NCI-H774 (cell line): Measurements from ENCODE around the gene AP2A2.
A peak's percentile ranks its signal among the peaks of the same experiment; 100 is the strongest.

Source experiments
- DNase-seq: peaks from one replicate; lab custom pipeline; 2025; lab: John Stamatoyannopoulos, UW

The AP2A2 gene

DNA sequence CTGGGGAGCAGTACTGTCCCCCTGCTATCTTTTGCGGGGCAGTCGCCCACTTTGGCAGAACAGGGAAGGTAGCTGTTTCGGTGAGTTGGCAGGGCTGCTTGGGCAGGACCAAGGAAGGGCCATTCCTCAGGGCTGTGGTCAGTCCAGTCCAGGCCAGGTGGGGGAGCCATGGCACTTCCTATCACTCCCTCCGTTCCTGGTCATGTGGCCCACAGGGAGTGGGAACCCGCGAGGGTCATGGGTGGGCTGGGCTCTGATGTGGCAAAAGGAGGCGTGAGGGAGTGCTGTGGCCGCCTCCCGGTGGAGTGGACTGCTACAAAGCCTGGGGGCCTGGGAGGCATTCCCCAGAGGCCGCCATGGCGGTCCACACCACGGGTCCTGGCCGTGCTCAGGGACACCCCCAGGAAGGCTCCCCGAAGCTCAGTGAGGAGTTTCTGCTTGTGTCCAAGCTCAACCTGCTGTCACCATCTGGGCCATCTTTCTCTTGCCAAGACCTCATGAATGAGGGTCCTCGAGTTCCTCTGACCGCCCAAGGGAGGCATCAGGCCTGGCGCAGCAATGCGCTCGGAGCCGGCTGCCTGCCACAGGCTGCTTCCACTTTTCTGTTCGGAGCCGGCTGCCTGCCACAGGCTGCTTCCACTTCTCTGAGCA is 27.0 kb upstream of the AP2A2 start:
- DNase-seq, result no peak

DNA sequence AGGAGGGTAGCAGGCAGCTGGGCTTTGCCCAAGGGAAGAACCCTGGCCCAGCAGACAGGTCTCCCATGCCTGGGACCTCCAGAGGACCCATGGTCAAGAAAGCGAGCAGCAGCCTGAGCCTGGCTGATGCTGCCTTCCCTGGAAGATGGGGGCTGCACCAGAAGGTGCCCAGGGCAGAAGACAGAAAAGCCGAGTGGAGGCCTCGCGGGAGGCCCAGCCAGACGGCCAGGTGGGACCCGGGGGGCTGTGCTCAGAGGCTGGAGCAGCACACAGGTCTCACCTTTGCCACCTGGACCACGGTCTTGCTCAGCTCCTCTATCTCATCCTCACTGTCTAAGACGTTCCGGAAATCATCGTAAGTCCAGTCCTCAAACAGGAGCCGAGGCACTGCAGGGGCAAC is 25.9 kb upstream of the AP2A2 start:
- DNase-seq, result no peak

DNA sequence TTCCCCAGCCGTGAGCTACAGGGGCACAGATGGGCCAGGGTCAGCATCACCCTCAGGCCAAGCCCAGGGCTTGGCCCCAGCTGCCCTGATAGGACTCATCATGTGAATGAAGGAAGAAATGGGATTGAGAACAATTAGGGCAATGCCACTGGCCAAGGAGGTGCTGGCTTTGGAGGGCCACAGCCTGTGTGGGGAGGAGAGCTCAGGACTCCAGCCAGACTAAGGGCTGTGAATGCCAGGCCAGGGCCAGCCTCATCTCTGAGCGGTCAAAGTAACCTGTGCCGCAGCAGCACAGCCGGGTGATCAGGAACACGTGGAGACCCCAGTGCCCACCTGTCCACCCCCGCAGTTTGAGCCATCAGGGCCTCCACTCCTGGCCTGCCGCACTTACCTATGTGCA is 25.1 kb upstream of the AP2A2 start:
- DNase-seq, result no peak

DNA sequence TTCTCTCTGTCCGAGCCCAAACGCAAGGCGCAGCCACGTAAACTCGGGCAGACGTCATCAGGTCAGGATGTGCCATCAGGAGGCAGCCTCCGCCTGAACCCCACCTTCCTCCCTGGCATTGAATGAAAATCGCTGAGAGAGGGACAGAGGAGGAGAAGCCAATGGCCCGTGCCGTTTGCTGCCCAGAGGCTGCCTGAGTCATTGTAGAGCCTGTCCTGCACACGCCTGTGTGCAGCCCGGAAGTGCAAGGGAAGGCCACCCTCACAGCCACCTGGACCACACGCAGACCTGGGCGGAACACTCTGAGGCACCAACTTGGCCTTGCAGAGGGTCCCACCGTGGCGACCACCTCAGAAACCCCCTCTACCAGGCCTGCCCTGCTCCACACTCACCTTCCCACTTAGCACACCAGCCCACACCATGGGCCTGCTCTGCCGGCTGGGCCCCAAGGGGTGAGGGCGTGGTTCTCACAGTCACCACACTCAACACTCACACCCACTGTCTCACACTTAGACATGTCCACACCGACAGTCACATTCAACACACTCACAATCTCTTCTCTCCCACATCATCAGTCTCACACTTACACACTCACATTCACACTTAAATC is 24.1 kb upstream of the AP2A2 start:
- no peak for DNase-seq

DNA sequence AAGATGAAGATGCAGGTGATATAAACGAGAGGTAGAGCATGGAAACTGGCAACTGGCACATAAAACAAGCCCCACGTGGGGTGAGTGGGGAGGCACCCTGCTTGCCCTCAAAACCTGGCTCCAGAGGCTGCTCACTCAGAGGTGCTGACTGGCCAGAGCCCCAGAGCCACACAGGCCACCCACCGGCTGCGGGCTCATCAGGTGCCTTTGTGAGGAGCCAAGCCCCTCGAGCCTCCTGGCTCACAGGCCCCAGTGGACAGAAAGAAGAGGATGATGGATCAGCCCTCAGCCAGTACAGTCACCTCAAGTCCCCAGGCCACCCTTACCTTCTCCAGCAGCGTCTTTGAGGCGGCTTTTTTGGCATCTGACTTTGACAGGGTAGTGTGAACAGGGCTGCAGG is 21.3 kb upstream of the AP2A2 start:
- DNase-seq, result no peak

DNA sequence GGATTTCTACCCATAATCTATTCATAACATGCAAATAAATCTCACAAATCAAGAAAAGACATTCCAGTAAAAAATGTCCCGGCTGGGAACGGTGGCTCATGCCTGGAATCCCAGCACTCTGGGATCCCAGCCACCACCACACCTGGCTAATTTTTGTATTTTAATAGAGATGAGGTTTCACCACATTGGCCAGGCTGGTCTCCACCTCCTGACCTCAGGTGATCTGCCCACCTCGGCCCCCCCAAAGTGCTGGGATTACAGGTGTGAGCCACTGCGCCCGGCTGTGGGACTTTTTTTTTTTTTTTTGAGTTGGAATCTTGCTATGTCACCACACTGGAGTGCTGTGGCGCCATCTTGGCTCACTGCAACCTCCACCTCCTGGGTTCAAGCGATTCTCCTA is 19.7 kb upstream of the AP2A2 start:
- no peak for DNase-seq

DNA sequence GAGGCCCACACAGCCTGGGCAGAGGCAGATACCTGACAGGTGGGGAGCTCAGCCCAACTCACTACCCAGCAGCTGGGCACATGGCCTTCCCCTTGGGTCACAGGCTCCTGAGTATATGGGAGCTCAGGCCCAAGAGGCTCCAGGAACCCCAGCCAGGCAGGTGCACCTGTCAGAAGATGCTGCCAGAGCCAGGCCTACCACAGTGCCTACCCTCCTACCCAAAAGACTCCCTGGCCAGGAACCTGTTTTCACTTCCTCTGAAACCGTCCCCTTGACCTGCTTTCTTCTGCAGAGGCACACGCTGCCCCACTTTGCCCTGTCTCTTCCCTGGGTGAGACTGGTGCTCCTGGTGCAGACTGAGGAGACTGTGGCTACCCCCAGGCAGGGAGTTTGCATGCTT is 18.0 kb upstream of the AP2A2 start:
- no peak for DNase-seq

DNA sequence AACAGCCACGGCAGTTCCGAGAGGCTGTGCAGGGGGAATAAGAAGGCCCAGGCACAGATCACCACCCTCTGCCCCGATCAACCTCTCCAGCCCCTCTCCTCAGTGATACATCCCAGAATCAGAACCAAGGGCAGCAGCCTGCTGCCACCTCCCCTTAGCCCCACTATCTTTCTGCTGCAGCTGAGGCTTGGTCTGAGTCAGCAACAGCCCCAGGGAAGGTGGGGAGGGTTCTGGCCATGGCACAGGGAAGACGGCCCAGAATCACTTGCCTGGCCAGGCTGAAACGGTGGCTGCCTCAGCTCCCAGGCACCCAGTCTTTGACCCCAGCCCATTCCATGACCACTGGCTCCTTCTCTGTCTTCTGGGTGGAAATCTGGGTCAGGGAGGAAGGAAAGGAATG is 17.4 kb upstream of the AP2A2 start:
- DNase-seq, result no peak

DNA sequence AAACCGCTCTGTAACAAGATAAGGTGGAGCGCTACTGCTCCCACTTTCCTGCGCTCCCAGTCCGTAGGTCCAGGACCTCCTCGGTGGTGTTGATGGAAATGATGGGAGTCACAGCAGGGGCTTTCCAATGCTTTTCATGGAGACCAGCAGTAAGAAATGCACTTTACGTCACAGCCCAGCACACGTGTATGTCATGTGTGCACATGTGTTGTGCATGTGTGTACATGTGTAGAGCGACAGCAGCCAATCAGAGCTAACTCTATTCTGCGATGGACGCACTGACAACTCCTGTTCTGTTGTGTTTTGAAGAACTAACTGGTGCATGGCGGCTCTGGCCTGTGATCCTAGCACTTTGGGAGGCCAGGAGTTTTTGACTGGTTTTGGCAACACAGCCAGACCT is 16.3 kb upstream of the AP2A2 start:
- no peak for DNase-seq

DNA sequence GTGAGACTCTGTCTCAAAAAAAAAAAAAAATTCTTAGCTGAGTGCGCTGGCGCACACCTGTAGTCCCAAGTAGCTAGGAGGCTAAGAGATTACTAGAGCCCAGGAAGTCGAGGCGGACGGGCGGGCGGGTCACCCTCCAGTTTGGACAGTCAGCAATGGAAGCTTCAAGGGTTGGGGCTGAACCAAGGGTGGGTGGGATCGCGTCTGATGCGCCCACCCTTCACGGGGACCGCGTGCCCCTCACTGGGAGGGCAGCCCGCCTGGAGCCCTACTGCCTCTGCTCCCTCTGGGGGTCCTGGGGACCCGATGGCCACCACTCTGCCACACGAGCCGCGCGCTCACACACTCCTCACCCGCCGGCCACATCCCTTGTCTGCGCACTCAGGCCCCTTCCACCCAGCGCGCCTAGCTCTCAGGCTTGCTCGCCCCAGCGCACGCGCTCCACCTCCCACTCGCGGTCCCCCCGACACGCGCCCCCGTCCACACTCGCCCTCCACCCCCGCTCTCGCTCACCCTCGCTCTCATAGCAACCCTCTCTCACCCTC is 15.6 kb upstream of the AP2A2 start:
- DNase-seq, result no peak

DNA sequence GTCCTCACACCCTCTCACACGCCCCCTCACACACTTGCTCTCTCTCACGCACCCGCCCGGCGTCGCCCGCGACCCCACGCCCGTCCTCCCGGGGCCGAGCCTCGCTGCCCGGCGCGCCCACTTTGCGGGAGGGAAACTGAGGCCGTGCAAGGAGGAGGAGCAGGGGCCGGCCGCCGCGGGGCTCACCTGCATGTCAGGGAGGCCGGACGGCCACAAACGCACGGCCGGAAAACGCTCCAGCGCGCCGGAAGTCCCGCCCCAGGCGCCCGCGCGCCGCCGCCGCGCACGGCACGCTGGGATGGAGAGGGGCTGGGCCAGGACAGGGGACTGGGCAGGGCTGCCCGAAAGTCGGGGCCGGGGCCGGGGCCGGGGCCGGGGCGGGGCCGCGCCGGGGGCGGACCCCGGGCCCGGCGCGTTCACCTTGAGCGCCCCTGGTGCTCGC is 15.1 kb upstream of the AP2A2 start, which contains the start of gene CHID1:
Gene CHID1 (minus strand): TSS at position 222 of the 442 bp plus-strand sequence. CDS start 5,994 bp downstream, outside the sequence.
- DNase-seq, result peak; percentile 79

DNA sequence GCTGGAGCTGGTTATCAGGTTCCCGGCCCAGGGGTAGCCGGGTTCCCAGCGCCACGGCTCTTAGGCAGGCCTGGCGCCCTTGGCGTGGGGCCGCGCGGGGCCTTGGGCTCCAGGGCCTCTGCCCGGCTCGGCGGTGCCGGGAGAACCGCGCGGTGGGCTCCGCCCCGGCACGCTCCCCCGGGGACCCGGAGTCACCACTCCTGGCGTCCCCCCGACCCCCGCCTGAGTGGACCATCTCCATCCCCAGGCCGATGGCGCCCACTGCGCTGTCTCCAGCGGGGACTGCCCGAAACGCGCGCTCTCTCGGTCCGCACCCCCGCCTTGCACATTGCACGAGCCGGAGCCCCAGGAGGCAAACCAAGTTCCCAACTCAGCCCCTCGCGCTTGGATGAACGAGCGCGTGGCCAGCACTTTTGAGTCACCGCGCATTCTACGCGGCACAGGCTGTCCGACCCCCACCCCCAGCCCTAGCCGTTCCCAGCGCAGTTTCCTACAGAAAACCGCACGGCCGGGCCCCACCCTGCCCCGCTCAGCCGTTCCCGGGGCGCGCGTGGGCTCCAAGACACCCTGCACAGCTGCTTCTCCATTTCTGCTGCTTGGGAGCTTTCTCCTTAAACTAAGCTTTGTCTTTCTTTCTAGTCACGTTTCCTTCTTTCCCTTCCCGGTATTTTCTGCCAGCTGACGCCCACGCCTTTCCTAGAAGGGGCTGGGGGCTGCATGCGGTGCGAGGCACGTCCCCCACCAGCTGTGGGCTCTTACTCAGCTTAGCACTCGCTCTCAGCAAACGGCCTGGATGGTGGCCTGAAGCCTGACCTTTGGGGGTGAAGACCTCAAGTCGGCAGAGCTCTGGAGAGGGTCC is 14.4 kb upstream of the AP2A2 start:
- no peak for DNase-seq

DNA sequence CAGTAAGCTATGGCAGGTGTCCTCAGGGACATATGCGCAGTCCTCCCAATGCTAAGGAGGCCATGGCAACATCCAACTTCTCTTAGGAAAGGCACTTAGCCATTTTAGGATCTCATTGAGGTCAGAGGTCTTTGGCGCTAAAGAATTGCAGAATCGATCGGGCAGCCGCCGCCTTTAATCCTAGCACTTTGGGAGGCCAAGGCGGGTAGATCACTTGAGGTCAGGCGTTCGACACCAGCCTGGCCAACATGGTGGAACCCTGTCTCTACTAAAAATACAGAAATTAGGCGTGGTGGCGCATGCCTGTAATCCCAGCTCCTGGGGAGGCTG is 13.8 kb upstream of the AP2A2 start:
- DNase-seq, result no peak

DNA sequence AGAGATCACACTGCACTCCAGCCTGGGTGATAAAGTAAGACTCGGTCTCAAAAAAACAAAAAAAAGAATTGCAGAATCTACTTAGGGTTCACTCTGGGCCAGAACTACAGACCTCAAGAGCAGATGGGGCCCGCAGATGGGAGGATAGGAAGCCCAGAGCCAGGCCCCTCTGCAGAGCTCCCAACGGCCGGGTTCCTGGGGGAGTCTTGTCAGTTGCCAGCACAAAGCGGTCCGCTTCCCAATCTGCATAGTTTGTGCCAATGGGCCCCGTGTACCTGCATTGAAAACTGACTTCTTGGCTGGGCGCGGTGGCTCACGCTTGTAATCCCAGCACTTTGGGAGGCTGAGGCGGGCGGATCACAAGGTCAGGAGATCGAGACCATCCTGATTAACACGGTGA is 13.4 kb upstream of the AP2A2 start:
- DNase-seq, result no peak

DNA sequence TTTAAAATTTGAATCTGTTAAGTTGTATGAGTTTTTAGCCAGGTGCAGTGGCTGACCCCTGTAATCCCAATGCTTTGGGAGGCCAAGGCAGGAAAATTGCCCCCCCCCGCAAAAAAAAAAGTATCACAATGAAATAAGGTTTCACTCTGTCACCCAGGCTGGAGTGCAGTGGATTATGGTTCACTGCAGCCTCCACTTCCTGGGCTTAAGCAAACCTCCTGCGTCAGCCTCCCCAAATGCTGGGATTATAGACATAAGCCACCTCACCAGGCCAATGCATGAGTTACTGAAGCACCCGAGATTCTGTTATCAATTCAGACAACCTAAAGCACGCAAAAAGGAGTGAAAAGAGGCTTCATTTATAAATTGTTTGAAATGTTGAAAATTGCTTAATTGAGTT is 12.6 kb upstream of the AP2A2 start:
- no peak for DNase-seq

DNA sequence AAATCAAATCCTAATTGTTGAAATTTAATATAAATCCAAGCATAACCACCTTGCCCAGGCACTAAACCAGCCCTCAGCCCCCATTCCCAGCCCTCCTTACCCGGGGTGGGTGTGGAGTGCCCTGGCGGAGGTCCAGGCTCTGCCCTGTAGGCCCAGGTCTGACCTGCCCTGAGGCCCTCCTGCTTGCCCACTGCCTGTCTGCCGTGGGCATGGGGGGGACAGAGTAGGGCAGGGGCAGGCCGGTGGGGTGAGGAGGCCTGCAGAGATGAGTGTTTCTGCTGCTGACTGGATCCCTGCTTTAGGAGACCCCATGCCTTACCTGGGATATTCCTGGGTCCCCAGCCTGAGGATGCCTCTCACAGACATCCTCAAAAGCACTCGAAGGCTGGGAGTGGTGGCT is 11.5 kb upstream of the AP2A2 start:
- DNase-seq, result no peak

DNA sequence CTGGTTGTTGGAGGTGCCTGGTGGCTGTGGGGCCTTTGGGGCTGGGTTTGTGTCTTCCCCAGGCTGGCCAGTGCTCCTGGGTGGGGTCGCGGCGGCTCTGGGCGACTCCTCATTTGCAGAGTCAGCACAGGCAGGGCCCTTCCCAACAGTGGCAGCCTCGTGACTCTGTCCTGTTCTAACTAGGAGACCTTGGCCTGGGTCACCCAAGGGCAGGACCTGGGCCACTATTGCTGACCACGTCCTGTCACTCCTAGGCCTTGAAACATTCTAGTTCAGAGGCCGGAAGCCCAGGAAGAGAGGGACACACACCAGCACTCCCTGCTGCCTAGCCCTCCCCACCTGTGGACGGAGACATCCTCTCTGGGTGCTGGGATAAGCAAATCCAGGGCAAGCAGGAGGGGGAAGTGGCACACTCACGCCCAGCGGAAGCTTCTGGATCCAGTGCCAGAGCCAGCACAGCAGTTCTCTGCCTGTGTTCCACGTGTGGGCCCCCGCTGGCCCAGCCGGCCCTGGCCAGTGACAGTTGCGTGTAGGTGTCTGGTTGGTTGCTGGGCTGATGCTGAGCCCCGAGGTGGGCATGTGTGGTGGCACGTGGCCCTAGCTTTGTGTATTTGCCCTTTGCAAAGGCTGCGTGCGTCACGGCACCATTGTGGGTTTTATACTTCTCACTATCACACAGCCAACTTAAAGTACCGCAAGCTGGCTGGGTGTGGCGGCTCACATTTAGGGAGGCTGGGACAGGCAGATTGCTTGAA is 10.7 kb upstream of the AP2A2 start:
- DNase-seq, result no peak

DNA sequence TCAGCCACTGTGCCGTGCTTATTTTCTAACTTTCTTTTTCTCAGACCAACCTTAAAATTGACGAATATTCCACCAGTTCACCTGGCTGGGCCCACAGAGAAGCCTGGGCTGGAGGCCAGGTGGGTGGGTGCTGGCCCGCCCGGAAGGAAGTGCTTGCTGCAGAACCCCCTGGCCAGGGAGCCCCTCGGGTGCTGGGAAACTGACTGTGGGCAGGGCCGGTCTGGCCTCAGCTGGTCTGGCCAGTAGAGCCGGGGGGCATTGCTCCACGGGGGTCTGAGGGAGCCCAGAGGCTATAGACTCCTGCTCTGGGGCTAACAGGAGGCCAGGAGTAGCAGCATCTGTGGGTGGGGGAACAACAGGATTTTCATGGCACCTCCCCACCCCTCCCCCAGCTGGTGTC is 8.2 kb upstream of the AP2A2 start:
- DNase-seq, result no peak

DNA sequence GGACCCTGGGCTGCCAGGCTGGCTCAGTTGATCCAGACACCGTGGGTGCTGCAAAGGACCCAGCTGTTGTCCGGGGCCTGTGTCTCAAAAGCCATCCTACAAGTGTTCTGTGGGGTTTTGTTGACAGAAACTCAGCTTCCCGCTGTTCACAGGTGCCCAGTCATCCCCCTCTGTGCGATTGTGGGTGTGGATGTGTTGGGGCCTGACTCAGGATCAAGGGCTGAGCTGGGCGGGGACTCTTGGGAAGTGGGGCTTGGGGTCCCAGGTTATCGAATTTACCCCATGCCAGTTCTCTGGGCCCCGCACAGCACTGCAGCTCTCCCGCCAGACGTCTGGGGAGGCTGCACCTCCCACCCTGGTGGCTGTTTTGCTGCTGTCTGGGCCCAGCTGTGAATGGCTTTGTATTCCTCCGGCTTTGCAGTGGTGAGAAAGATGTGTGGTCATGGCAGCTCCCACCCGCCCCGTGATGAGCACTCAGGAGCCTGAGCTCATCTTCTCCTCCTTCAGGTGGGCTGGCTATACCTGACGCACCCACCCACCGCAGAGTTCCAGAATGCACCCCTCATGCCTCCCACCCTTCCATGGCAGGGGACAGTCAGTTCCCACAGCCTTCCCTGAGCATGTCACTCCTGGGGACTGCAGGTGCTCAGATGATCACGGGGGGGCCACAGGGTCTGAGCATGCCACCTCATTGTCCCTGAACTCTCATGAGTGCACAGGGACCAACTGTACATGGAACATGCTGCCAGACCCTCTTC is 3.6 kb upstream of the AP2A2 start:
- no peak for DNase-seq

DNA sequence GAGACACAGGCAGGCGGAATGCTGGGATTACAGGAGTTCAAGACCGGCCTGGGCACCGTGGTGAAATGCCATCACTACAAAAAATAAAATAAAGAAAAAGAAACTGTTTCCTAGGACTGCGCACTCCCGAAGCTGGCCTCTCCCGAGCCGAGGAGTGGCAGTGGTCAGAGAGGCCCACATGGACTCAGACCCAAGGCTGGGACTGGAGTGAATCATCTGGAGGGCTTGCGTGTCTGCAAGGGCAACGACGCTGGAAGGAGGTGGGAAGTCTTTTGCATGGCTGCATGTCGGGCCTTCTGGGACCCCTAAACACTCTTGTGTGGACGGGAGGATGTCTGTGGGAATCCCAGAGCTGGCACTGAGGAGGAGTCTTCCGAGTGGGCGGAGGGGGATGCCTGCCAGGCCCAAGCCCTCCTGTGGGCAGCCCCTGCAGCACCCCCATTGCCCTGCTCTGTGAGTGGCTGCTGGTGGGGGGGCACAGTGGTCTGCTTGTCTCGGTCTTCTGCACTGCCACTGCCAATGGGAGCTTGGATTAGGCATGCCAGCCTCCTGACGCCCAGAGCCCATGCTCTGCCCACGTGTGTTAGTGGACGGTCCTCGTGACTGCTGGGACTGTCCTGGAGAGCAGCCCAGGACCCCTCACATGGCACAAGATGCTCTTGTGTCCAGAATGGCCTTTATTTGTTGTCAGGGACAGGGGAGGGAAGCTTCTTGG is 1.8 kb upstream of the AP2A2 start:
- DNase-seq, result no peak
